NCI-H1694 treated with DMSO at 0.1 percent for 48 hours (cell line): ENCODE data around the gene SLC13A5.
"Not testable (repeated sequence)": the region's sequence is repeated elsewhere in the genome, so short reads cannot be mapped to it uniquely, and the experiment has no call there.

ENCODE experiments used
- DNase-seq: peaks from one replicate; lab custom pipeline; 2025; lab: John Stamatoyannopoulos, UW

The SLC13A5 gene

GRCh38 chr17:6713130-6713917 lies at the start of gene SLC13A5:
TSS of gene SLC13A5 (minus strand) at chr17:6713369. CDS start at chr17:6713333, 36 bp downstream.
- no peak for DNase-seq

- DNase-seq = no peak
Measured at GRCh38 chr17:6761779-6762178, 48.6 kb upstream of the SLC13A5 start.

GRCh38 chr17:6757747-6758146 lies 44.6 kb upstream of the SLC13A5 start:
- no peak for DNase-seq

- no peak for DNase-seq
Measured at GRCh38 chr17:6756425-6757031, 43.4 kb upstream of the SLC13A5 start.

GRCh38 chr17:6755731-6756184 lies 42.6 kb upstream of the SLC13A5 start, which contains the start of gene XAF1:
TSS of gene XAF1 (plus strand) at chr17:6756046. CDS start at chr17:6756079, 33 bp downstream.
- no peak for DNase-seq

- DNase-seq = no peak
Measured at GRCh38 chr17:6755281-6755680, 42.1 kb upstream of the SLC13A5 start.

- DNase-seq = no peak
Measured at GRCh38 chr17:6753546-6753945, 40.4 kb upstream of the SLC13A5 start.

GRCh38 chr17:6753006-6753445 lies 39.9 kb upstream of the SLC13A5 start:
- DNase-seq = no peak

- DNase-seq = no peak
Measured at GRCh38 chr17:6752068-6752909, 39.1 kb upstream of the SLC13A5 start.

- no peak for DNase-seq
Measured at GRCh38 chr17:6749519-6749918, 36.4 kb upstream of the SLC13A5 start.

- no peak for DNase-seq
Measured at GRCh38 chr17:6748617-6749016, 35.4 kb upstream of the SLC13A5 start.

GRCh38 chr17:6746665-6747064 lies 33.5 kb upstream of the SLC13A5 start:
- not testable (repeated sequence) for DNase-seq

- DNase-seq = no peak
Measured at GRCh38 chr17:6729531-6729930, 16.4 kb upstream of the SLC13A5 start.

GRCh38 chr17:6724009-6724408 lies 10.8 kb upstream of the SLC13A5 start:
- no peak for DNase-seq

- no peak for DNase-seq
Measured at GRCh38 chr17:6721744-6722143, 8.6 kb upstream of the SLC13A5 start.

GRCh38 chr17:6716736-6717135 lies 3.6 kb upstream of the SLC13A5 start:
- no peak for DNase-seq

GRCh38 chr17:6714315-6714874 lies 1.2 kb upstream of the SLC13A5 start:
- DNase-seq = no peak

- no peak for DNase-seq
Measured at GRCh38 chr17:6713918-6714271, 726 bp upstream of the SLC13A5 start.

- no peak for DNase-seq
Measured at GRCh38 chr17:6712854-6713129, 377 bp downstream of the SLC13A5 start.

GRCh38 chr17:6712058-6712853 lies 913 bp downstream of the SLC13A5 start:
- no peak for DNase-seq

- no peak for DNase-seq
Measured at GRCh38 chr17:6711681-6712057, 1.5 kb downstream of the SLC13A5 start.
